Right atrium auricular region (tissue), 2 donors: ENCODE results near the gene SEMA5A. TPM values are rescaled to one million over a fixed set of nuclear protein-coding genes. Genes with fewer than 3 reads are reported as not detected.

ENCODE experiments used
- DNase-seq: peaks from one replicate; pipeline ENCODE4 v3.0.0-alpha.2; 2019; ENCODE audit warnings: low spot score
- H3K27ac ChIP-seq, 2 donors: fragments of 200-600 bp; sonication (generic); 1 replicate in 1 of 2; 2 replicates in 1 of 2; pipeline ENCODE4 v1.5.1; 2016 to 2019
- H3K27me3 ChIP-seq, 2 donors: fragments of 200-600 bp; sonication (generic); one replicate each; pipeline versions ENCODE4 v1.5.1 to v1.6.0; 2017 to 2019
- H3K36me3 ChIP-seq: fragments of 200-600 bp; sonication (generic); one replicate; pipeline ENCODE4 v1.5.1; 2016
- H3K4me1 ChIP-seq, 2 donors: fragments of 200-600 bp; sonication (generic); one replicate each; pipeline versions ENCODE4 v1.5.1 to v1.6.0; 2017 to 2019
- H3K4me3 ChIP-seq, 2 donors: fragments of 200-600 bp; sonication (generic); 1 replicate in 1 of 2; 2 replicates in 1 of 2; pipeline ENCODE4 v1.5.1; 2017 to 2019; ENCODE audit warnings: mild to moderate bottlenecking in 1 of 2, moderate library complexity in 1 of 2
- H3K9me3 ChIP-seq, 2 donors: fragments of 200-600 bp; sonication (generic); one replicate each; pipeline ENCODE4 v1.5.1; 2019
- total RNA-seq, 2 donors: library from RNA; depleted of rRNA; stranded (reverse); fragments of >200 nt; gene quantifications; one replicate each; pipeline ENCODE4 v1.1.0, GENCODE V29; 2016
- TF ChIP-seq, protein P1 (sequence below), 2 donors: fragments of 200-600 bp; sonication (generic); IDR thresholded peaks; one replicate each; pipeline ENCODE4 v1.5.1; 2019; ENCODE audit warnings: antibody characterized with exemption in 2 of 2

The SEMA5A gene
- total RNA-seq, 2 donors from 2014 or later = 14.1 to 26.2 TPM

DNA sequence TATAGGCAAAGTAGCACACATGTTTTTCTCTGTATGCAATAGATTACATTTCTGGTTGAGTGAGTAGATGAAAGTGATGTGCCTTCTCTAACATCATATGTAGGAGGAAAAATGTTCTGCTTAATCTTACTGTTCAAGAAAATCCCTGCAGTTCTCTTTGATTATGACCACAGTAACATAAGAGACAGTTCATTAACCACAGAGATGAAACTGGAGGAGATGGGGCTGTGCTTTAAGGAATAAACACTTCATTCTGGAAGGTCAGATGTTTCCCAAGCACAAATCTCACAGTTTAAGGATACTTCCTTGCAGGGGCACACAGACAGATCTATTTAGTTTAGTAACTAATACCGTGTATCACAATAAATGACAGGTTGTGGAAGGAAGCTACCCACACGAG, 150.2 kb downstream of the SEMA5A start:
- TF ChIP-seq, protein P1, sequence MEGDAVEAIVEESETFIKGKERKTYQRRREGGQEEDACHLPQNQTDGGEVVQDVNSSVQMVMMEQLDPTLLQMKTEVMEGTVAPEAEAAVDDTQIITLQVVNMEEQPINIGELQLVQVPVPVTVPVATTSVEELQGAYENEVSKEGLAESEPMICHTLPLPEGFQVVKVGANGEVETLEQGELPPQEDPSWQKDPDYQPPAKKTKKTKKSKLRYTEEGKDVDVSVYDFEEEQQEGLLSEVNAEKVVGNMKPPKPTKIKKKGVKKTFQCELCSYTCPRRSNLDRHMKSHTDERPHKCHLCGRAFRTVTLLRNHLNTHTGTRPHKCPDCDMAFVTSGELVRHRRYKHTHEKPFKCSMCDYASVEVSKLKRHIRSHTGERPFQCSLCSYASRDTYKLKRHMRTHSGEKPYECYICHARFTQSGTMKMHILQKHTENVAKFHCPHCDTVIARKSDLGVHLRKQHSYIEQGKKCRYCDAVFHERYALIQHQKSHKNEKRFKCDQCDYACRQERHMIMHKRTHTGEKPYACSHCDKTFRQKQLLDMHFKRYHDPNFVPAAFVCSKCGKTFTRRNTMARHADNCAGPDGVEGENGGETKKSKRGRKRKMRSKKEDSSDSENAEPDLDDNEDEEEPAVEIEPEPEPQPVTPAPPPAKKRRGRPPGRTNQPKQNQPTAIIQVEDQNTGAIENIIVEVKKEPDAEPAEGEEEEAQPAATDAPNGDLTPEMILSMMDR (IDR thresholded peaks at IDR 0.05) = no peak
- no peak overlapping the region for H3K4me3 ChIP-seq
- H3K27me3 ChIP-seq = no peaks in the 10 kb centered on the region
- no peaks in the 10 kb centered on the region for H3K4me1 ChIP-seq
- no peak for DNase-seq
- H3K9me3 ChIP-seq = no peaks in the 10 kb centered on the region
- H3K36me3 ChIP-seq = no peaks in the 10 kb centered on the region
- no peak overlapping the region for H3K27ac ChIP-seq

DNA sequence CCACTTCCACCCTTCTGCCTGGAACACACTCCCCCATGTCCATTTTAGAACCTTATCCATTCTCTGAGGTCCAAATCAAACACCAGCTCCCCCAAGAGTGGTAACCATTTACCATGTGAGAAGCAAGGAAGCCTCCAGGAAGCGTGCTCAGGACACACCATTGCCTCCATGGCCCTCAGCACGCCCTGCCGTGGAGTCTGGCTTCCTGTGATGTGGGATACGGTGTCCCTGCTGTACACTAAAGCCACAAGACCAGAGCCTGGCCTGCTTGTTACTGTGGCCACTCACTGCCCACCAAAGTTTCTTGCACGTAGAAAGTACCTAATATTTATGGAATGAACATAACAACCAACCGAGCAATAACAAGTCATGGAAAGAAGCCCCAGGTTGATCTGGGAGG, 151.7 kb downstream of the SEMA5A start:
- TF ChIP-seq, protein P1 (IDR thresholded peaks at IDR 0.05) = no peak
- H3K4me3 ChIP-seq = no peak overlapping the region
- no peaks in the 10 kb centered on the region for H3K36me3 ChIP-seq
- H3K27me3 ChIP-seq = no peaks in the 10 kb centered on the region
- no peak overlapping the region for H3K27ac ChIP-seq
- no peaks in the 10 kb centered on the region for H3K9me3 ChIP-seq
- no peaks in the 10 kb centered on the region for H3K4me1 ChIP-seq
- no peak for DNase-seq

DNA sequence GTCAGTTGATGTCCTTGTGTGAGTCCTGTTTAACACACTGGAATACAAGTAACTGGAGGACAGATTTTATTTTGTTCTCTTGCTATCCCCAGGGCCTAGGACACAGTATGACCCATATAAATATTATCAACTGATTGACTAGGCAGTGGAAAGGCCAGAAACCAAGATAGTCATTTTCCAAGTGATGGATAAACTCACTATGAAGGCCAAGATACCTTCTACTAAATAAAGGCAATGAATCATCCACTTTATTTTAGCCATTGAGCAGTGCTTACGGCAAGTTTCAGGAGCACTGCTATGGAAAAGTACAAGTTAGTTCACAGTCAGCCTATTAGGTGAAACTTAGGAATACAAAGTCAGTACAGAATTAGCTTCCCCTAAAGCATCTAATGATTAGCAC, 153.2 kb downstream of the SEMA5A start:
- TF ChIP-seq, protein P1 (IDR thresholded peaks at IDR 0.05) = no peak
- Histone ChIP-seq H3K27ac (peak overlapping the region; percentile 18 to 80), H3K27me3 (no peaks in the 10 kb centered on the region), H3K4me3 (no peak overlapping the region), H3K9me3 (no peaks in the 10 kb centered on the region), H3K4me1 (no peaks in the 10 kb centered on the region), H3K36me3 (no peaks in the 10 kb centered on the region)
- DNase-seq = no peak

DNA sequence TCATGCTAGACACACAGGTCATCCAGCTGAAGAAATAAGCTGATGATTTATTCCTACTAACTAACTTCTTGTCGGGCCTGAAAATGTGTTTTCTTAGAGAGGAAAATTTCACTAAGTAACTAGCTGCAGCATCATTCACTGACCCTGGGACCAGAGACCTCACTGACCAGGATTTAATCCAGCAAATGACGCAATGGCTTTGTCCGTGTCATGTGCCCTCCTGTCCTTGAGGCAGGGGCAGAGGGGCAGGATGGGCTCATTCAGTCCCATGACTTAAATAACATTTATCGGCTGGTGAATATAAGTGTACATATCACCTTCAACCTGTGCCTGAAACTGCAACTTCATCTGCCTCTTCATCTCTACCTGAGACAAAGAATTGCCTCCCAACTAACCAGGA, 154.8 kb downstream of the SEMA5A start:
- TF ChIP-seq, protein P1 (IDR thresholded peaks at IDR 0.05) = no peak
- H3K27me3 ChIP-seq = no peaks in the 10 kb centered on the region
- H3K9me3 ChIP-seq = no peaks in the 10 kb centered on the region
- no peak overlapping the region for H3K27ac ChIP-seq
- H3K4me3 ChIP-seq = no peak overlapping the region
- no peaks in the 10 kb centered on the region for H3K36me3 ChIP-seq
- DNase-seq = no peak
- H3K4me1 ChIP-seq = no peaks in the 10 kb centered on the region

DNA sequence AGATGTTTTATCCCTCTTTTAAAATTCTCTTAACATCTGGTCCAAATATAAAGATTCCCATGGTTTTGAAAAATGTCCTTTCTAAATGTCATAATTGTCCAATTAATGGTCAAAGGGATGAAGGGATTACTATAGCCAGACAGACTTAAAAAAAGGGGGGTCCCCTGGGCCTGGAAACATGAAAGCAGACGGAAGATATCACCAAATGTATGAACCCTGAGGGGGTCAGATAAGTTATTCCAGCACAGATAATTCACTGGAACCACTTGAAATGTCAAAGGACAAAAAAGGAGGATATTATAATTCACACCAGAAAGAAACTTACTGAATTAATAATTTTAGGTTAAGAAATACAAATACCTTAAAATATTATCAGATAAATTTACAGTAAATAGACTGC, 155.8 kb downstream of the SEMA5A start:
- H3K27ac ChIP-seq = no peak overlapping the region
- H3K27me3 ChIP-seq = no peaks in the 10 kb centered on the region
- no peaks in the 10 kb centered on the region for H3K4me1 ChIP-seq

More for the DNA sequence above, 155.8 kb downstream of the SEMA5A start:
- Histone ChIP-seq H3K4me3 (no peak overlapping the region), H3K9me3 (no peaks in the 10 kb centered on the region), H3K36me3 (no peaks in the 10 kb centered on the region)
- DNase-seq = no peak
- TF ChIP-seq, protein P1 (IDR thresholded peaks at IDR 0.05) = no peak
